Fibroblast of lung (primary cell): ENCODE results near the gene HDAC8. TPM values are rescaled to one million over a fixed set of nuclear protein-coding genes. Genes with fewer than 3 reads are reported as not detected.

Experiments used
- DNase-seq, 2 donors: peaks; one replicate each; pipeline versions ENCODE4 v3.0.0 to v3.0.0-alpha.2; 2010; ENCODE audit warnings: low read depth in 2 of 2
- H2AFZ ChIP-seq: 2 replicates; pipeline ENCODE4 v1.5.1; 2012; ENCODE audit warnings: low read length, control low read depth, inconsistent platforms
- H3K27ac ChIP-seq: 2 replicates; pipeline ENCODE4 v1.5.1; 2011; ENCODE audit warnings: low read length, control low read depth; ENCODE audit not compliant: insufficient read depth
- H3K27me3 ChIP-seq: 2 replicates; pipeline ENCODE4 v1.5.1; 2011; ENCODE audit warnings: mild to moderate bottlenecking, low read length; ENCODE audit not compliant: control insufficient read depth, insufficient read depth
- H3K36me3 ChIP-seq: 2 replicates; pipeline ENCODE4 v1.5.1; 2011; ENCODE audit warnings: low read length; ENCODE audit not compliant: control insufficient read depth, insufficient read depth
- H3K4me1 ChIP-seq: 2 replicates; pipeline ENCODE4 v1.5.1; 2011; ENCODE audit warnings: low read length; ENCODE audit not compliant: control insufficient read depth, insufficient read depth; ENCODE audit errors: extremely low read depth
- H3K4me2 ChIP-seq: 2 replicates; pipeline ENCODE4 v1.5.1; 2011; ENCODE audit warnings: low read length, control low read depth; ENCODE audit not compliant: insufficient read depth; ENCODE audit errors: extremely low read depth
- H3K4me3 ChIP-seq, 4 experiments: fragments of 200-600 bp in 1 of 4; sonication (generic) in 1 of 4; replicated peaks in 1 of 4; 2 replicates each; pipeline ENCODE4 v1.5.1; 2011 to 2016; ENCODE audit warnings: low read length in 4 of 4, low read depth in 3 of 4, mild to moderate bottlenecking in 3 of 4, control low read depth in 2 of 4, inconsistent platforms in 1 of 4, mixed read lengths in 1 of 4; ENCODE audit not compliant: insufficient read depth in 1 of 4; ENCODE audit errors: control extremely low read depth in 1 of 4
- H3K79me2 ChIP-seq: 2 replicates; pipeline ENCODE4 v1.5.1; 2012; ENCODE audit warnings: mild to moderate bottlenecking, low read length, inconsistent platforms; ENCODE audit not compliant: control insufficient read depth, insufficient read depth
- H3K9ac ChIP-seq: 2 replicates; pipeline ENCODE4 v1.5.1; 2011; ENCODE audit warnings: mild to moderate bottlenecking, low read length, control low read depth; ENCODE audit not compliant: insufficient read depth
- H3K9me3 ChIP-seq: 2 replicates; pipeline ENCODE4 v1.5.1; 2012; ENCODE audit warnings: low read depth, low read length; ENCODE audit not compliant: control insufficient read depth, insufficient read depth
- H4K20me1 ChIP-seq: 2 replicates; pipeline ENCODE4 v1.5.1; 2011; ENCODE audit warnings: low read length; ENCODE audit not compliant: control insufficient read depth, insufficient read depth; ENCODE audit errors: extremely low read depth
- EZH2 ChIP-seq: IDR thresholded peaks from 2 replicates; pipeline ENCODE4 v1.5.1; 2012; ENCODE audit warnings: low read length, control low read depth, mild to moderate bottlenecking; ENCODE audit errors: missing control alignments
- polyA plus RNA-seq, 2 donors: library from polyadenylated mRNA; depleted of rRNA in 1 of 2; stranded (reverse) in 1 of 2; unstranded in 1 of 2; fragments of >200 nt; gene quantifications; 2 replicates each; pipeline ENCODE4 v1.2.1, GENCODE V29; 2011 to 2012; ENCODE audit warnings: missing spikeins in 1 of 2
- total RNA-seq: library from RNA; depleted of rRNA; stranded (reverse); fragments of >200 nt; gene quantifications from 2 replicates; pipeline ENCODE4 v1.2.1, GENCODE V29; 2014
- TF ChIP-seq, protein P1 (sequence below), 2 donors: IDR thresholded peaks in 1 of 2; conservative IDR thresholded peaks in 1 of 2; 1 replicate in 1 of 2; 2 replicates in 1 of 2; pipeline ENCODE4 v1.5.1; 2011 to 2012; ENCODE audit warnings: low read length in 2 of 2, control low read depth in 1 of 2, inconsistent platforms in 1 of 2, low read depth in 1 of 2, mild to moderate bottlenecking in 1 of 2

Gene HDAC8
- total and polyA plus RNA-seq, 2 donors (not counting 1 experiment from before 2014, with no cell fraction given) = 25.9 TPM

GRCh38 chrX:72358313-72358712 is 214.3 kb downstream of the HDAC8 start:
- Histone ChIP-seq H4K20me1 (no peaks in the 10 kb centered on the region), H3K27me3 (no peaks in the 10 kb centered on the region), H2AFZ (no peak overlapping the region), H3K27ac (no peak overlapping the region), H3K4me2 (no peak overlapping the region), H3K79me2 (no peaks in the 10 kb centered on the region), H3K9me3 (no peaks in the 10 kb centered on the region), H3K36me3 (no peaks in the 10 kb centered on the region), H3K4me1 (no peaks in the 10 kb centered on the region), H3K4me3 (no peak overlapping the region), H3K9ac (no peak overlapping the region)
- DNase-seq = peak; percentile 2 to 59
- TF ChIP-seq EZH2 = no peak
- TF ChIP-seq, protein P1, sequence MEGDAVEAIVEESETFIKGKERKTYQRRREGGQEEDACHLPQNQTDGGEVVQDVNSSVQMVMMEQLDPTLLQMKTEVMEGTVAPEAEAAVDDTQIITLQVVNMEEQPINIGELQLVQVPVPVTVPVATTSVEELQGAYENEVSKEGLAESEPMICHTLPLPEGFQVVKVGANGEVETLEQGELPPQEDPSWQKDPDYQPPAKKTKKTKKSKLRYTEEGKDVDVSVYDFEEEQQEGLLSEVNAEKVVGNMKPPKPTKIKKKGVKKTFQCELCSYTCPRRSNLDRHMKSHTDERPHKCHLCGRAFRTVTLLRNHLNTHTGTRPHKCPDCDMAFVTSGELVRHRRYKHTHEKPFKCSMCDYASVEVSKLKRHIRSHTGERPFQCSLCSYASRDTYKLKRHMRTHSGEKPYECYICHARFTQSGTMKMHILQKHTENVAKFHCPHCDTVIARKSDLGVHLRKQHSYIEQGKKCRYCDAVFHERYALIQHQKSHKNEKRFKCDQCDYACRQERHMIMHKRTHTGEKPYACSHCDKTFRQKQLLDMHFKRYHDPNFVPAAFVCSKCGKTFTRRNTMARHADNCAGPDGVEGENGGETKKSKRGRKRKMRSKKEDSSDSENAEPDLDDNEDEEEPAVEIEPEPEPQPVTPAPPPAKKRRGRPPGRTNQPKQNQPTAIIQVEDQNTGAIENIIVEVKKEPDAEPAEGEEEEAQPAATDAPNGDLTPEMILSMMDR (conservative IDR thresholded peaks at IDR 0.05 in 1 of 2, IDR thresholded peaks at IDR 0.05 in 1 of 2; ENCODE audit: low read depth in 1 of 2, low read length in 2 of 2) = no peak

DNA sequence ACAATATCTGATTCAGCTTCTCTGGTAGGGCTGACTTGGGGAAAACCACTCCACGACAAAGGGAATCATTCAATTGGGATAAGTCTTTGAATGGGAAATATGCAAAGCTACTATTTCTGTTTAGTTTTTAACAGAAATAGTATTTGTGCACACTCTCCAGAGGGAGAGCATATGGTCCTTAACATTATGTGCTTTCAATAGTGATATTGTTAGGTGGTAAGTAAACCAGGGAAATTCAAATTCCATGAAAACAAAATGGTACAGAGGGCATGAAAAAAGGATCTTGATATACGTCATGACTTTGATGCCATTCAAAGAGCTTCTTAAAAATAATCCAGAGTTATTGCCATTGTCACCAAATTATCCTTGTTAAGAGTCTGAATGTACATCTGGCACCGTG is 219.9 kb downstream of the HDAC8 start:
- no peak overlapping the region for H2AFZ ChIP-seq
- no peaks in the 10 kb centered on the region for H3K27me3 ChIP-seq
- H4K20me1 ChIP-seq = no peaks in the 10 kb centered on the region
- no peaks in the 10 kb centered on the region for H3K4me1 ChIP-seq
- no peaks in the 10 kb centered on the region for H3K36me3 ChIP-seq
- H3K9me3 ChIP-seq = no peaks in the 10 kb centered on the region
- H3K27ac ChIP-seq = no peak overlapping the region
- H3K4me3 ChIP-seq = no peak overlapping the region
- no peak overlapping the region for H3K4me2 ChIP-seq
- no peaks in the 10 kb centered on the region for H3K79me2 ChIP-seq
- no peak overlapping the region for H3K9ac ChIP-seq
- no peak for DNase-seq
- TF ChIP-seq, protein P1 (conservative IDR thresholded peaks at IDR 0.05 in 1 of 2, IDR thresholded peaks at IDR 0.05 in 1 of 2; ENCODE audit: low read depth in 1 of 2, low read length in 2 of 2) = no peak
- TF ChIP-seq EZH2 = no peak

- no peak overlapping the region for H3K4me3 ChIP-seq
- peak; percentile 9 to 33 for DNase-seq
- H3K36me3 ChIP-seq = no peaks in the 10 kb centered on the region
- H3K4me2 ChIP-seq = no peak overlapping the region
- H3K9me3 ChIP-seq = no peaks in the 10 kb centered on the region
- no peaks in the 10 kb centered on the region for H3K27me3 ChIP-seq
- H2AFZ ChIP-seq = no peak overlapping the region
- H3K27ac ChIP-seq = no peak overlapping the region
- no peak overlapping the region for H3K9ac ChIP-seq
- no peaks in the 10 kb centered on the region for H4K20me1 ChIP-seq
- H3K79me2 ChIP-seq = no peaks in the 10 kb centered on the region
- TF ChIP-seq, protein P1 (conservative IDR thresholded peaks at IDR 0.05 in 1 of 2, IDR thresholded peaks at IDR 0.05 in 1 of 2; ENCODE audit: low read depth in 1 of 2, low read length in 2 of 2) = no peak
- no peak for TF ChIP-seq EZH2
- H3K4me1 ChIP-seq = no peaks in the 10 kb centered on the region
These were observed 220.9 kb downstream of the HDAC8 start for GRCh38 chrX:72351606-72352334.
